Measurements from ENCODE around the gene TMEM167A. TPM values are rescaled to one million over a fixed set of nuclear protein-coding genes. Genes with fewer than 3 reads are reported as not detected.
A peak's percentile ranks its signal among the peaks of the same experiment; 100 is the strongest.

The TMEM167A gene
- polyA plus RNA-seq, 4 donors, result 35.9 to 65.8 (median 44.2) TPM

GRCh38 chr5:83109380-83109779, 32.2 kb upstream of the TMEM167A start:
- 66 to 90% (median 78%) methylated on average over 1 of the region's 1 CpG for WGBS, 3 donors
- no peak overlapping the region for H3K4me3 ChIP-seq (ENCODE audit: low read depth in 1 of 3, low read length in 3 of 3)
- DNase-seq (no peak), FAIRE-seq (no peak)
- no peak overlapping the region for H3K27ac ChIP-seq (ENCODE audit: low read depth in 1 of 3, low read length in 2 of 3)
- H3K9me3 ChIP-seq (ENCODE audit: control insufficient read depth in 2 of 2, insufficient read depth in 1 of 2, low read depth in 1 of 2, low read length in 1 of 2), result peaks cover 0 to 17% of the 10 kb centered on the region in 2 donors
- peaks cover 0 to 3% (median 0%) of the 10 kb centered on the region in 3 donors for H3K36me3 ChIP-seq (ENCODE audit: control insufficient read depth in 3 of 3, insufficient read depth in 2 of 3, low read depth in 1 of 3, low read length in 3 of 3)
- no peaks in the 10 kb centered on the region for H3K4me1 ChIP-seq (ENCODE audit: control insufficient read depth in 3 of 3, insufficient read depth in 2 of 3, low read depth in 1 of 3, low read length in 2 of 3)
- H3K27me3 ChIP-seq (ENCODE audit: control insufficient read depth in 3 of 3, insufficient read depth in 3 of 3, low read length in 3 of 3), result no peaks in the 10 kb centered on the region

GRCh38 chr5:83107692-83108420, 30.7 kb upstream of the TMEM167A start:
- 95 to 96% (median 95%) methylated on average over 3 of the region's 3 CpGs for WGBS, 3 donors
- no peak for FAIRE-seq
- Histone ChIP-seq H3K27me3 (ENCODE audit: control insufficient read depth in 3 of 3, insufficient read depth in 3 of 3, low read length in 3 of 3) (no peaks in the 10 kb centered on the region), H3K4me3 (ENCODE audit: low read depth in 1 of 3, low read length in 3 of 3) (no peak overlapping the region), H3K4me1 (ENCODE audit: control insufficient read depth in 3 of 3, insufficient read depth in 2 of 3, low read depth in 1 of 3, low read length in 2 of 3) (no peaks in the 10 kb centered on the region), H3K27ac (ENCODE audit: low read depth in 1 of 3, low read length in 2 of 3) (no peak overlapping the region), H3K36me3 (ENCODE audit: control insufficient read depth in 3 of 3, insufficient read depth in 2 of 3, low read depth in 1 of 3, low read length in 3 of 3) (no peaks in the 10 kb centered on the region), H3K9me3 (ENCODE audit: control insufficient read depth in 2 of 2, insufficient read depth in 1 of 2, low read depth in 1 of 2, low read length in 1 of 2) (peaks cover 0 to 3% of the 10 kb centered on the region in 2 donors)
- no peak for DNase-seq

GRCh38 chr5:83104021-83104420, 26.8 kb upstream of the TMEM167A start:
- Histone ChIP-seq H3K4me3 (ENCODE audit: low read depth in 1 of 3, low read length in 3 of 3) (no peak overlapping the region), H3K36me3 (ENCODE audit: control insufficient read depth in 3 of 3, insufficient read depth in 2 of 3, low read depth in 1 of 3, low read length in 3 of 3) (no peaks in the 10 kb centered on the region), H3K27ac (ENCODE audit: low read depth in 1 of 3, low read length in 2 of 3) (no peak overlapping the region), H3K9me3 (ENCODE audit: control insufficient read depth in 2 of 2, insufficient read depth in 1 of 2, low read depth in 1 of 2, low read length in 1 of 2) (no peaks in the 10 kb centered on the region), H3K27me3 (ENCODE audit: control insufficient read depth in 3 of 3, insufficient read depth in 3 of 3, low read length in 3 of 3) (no peaks in the 10 kb centered on the region), H3K4me1 (ENCODE audit: control insufficient read depth in 3 of 3, insufficient read depth in 2 of 3, low read depth in 1 of 3, low read length in 2 of 3) (peaks cover 0 to 7% (median under 1%) of the 10 kb centered on the region in 3 donors)
- DNase-seq (no peak), FAIRE-seq (no peak)

- Histone ChIP-seq H3K27ac (ENCODE audit: low read depth in 1 of 3, low read length in 2 of 3) (no peak overlapping the region), H3K36me3 (ENCODE audit: control insufficient read depth in 3 of 3, insufficient read depth in 2 of 3, low read depth in 1 of 3, low read length in 3 of 3) (no peaks in the 10 kb centered on the region), H3K4me3 (ENCODE audit: low read depth in 1 of 3, low read length in 3 of 3) (no peak overlapping the region), H3K27me3 (ENCODE audit: control insufficient read depth in 3 of 3, insufficient read depth in 3 of 3, low read length in 3 of 3) (no peaks in the 10 kb centered on the region), H3K4me1 (ENCODE audit: control insufficient read depth in 3 of 3, insufficient read depth in 2 of 3, low read depth in 1 of 3, low read length in 2 of 3) (peaks cover 0 to 16% (median 2%) of the 10 kb centered on the region in 3 donors), H3K9me3 (ENCODE audit: control insufficient read depth in 2 of 2, insufficient read depth in 1 of 2, low read depth in 1 of 2, low read length in 1 of 2) (no peaks in the 10 kb centered on the region)
- no peak for FAIRE-seq
- peak in 1 of 2 donors; percentile 27 for DNase-seq
Measured at GRCh38 chr5:83102364-83102980, 25.3 kb upstream of the TMEM167A start.

GRCh38 chr5:83101514-83101913, 24.3 kb upstream of the TMEM167A start:
- Histone ChIP-seq H3K9me3 (ENCODE audit: control insufficient read depth in 2 of 2, insufficient read depth in 1 of 2, low read depth in 1 of 2, low read length in 1 of 2) (no peaks in the 10 kb centered on the region), H3K27me3 (ENCODE audit: control insufficient read depth in 3 of 3, insufficient read depth in 3 of 3, low read length in 3 of 3) (no peaks in the 10 kb centered on the region), H3K36me3 (ENCODE audit: control insufficient read depth in 3 of 3, insufficient read depth in 2 of 3, low read depth in 1 of 3, low read length in 3 of 3) (no peaks in the 10 kb centered on the region), H3K4me1 (ENCODE audit: control insufficient read depth in 3 of 3, insufficient read depth in 2 of 3, low read depth in 1 of 3, low read length in 2 of 3) (peaks cover 0 to 26% (median 2%) of the 10 kb centered on the region in 3 donors), H3K27ac (ENCODE audit: low read depth in 1 of 3, low read length in 2 of 3) (no peak overlapping the region), H3K4me3 (ENCODE audit: low read depth in 1 of 3, low read length in 3 of 3) (no peak overlapping the region)
- DNase-seq (no peak), FAIRE-seq (no peak)
- WGBS, 3 donors, result 86 to 94% (median 89%) methylated on average over 1 of the region's 1 CpG

- H3K27me3 ChIP-seq (ENCODE audit: control insufficient read depth in 3 of 3, insufficient read depth in 3 of 3, low read length in 3 of 3), result no peaks in the 10 kb centered on the region
- H3K36me3 ChIP-seq (ENCODE audit: control insufficient read depth in 3 of 3, insufficient read depth in 2 of 3, low read depth in 1 of 3, low read length in 3 of 3), result peaks cover 0 to 4% (median 0%) of the 10 kb centered on the region in 3 donors
- H3K4me3 ChIP-seq (ENCODE audit: low read depth in 1 of 3, low read length in 3 of 3), result no peak overlapping the region
- peak overlapping the region in 1 of 3 donors; percentile 47 for H3K27ac ChIP-seq (ENCODE audit: low read depth in 1 of 3, low read length in 2 of 3)
- DNase-seq (peak; percentile 37 to 59), FAIRE-seq (no peak)
- peaks cover 0 to 16% of the 10 kb centered on the region in 2 donors for H3K9me3 ChIP-seq (ENCODE audit: control insufficient read depth in 2 of 2, insufficient read depth in 1 of 2, low read depth in 1 of 2, low read length in 1 of 2)
- 29 to 63% (median 38%) methylated on average over 1 of the region's 1 CpG for WGBS, 3 donors
- peaks cover 2 to 29% (median 3%) of the 10 kb centered on the region in 3 donors for H3K4me1 ChIP-seq (ENCODE audit: control insufficient read depth in 3 of 3, insufficient read depth in 2 of 3, low read depth in 1 of 3, low read length in 2 of 3)
Measured at GRCh38 chr5:83099445-83099844, 22.3 kb upstream of the TMEM167A start.

GRCh38 chr5:83099001-83099400, 21.8 kb upstream of the TMEM167A start:
- peaks cover 0 to 19% of the 10 kb centered on the region in 2 donors for H3K9me3 ChIP-seq (ENCODE audit: control insufficient read depth in 2 of 2, insufficient read depth in 1 of 2, low read depth in 1 of 2, low read length in 1 of 2)
- peak in 1 of 2 donors; percentile 5 for DNase-seq
- H3K36me3 ChIP-seq (ENCODE audit: control insufficient read depth in 3 of 3, insufficient read depth in 2 of 3, low read depth in 1 of 3, low read length in 3 of 3), result peaks cover 0 to 4% (median 0%) of the 10 kb centered on the region in 3 donors
- H3K27ac ChIP-seq (ENCODE audit: low read depth in 1 of 3, low read length in 2 of 3), result peak overlapping the region in 1 of 3 donors; percentile 4
- H3K27me3 ChIP-seq (ENCODE audit: control insufficient read depth in 3 of 3, insufficient read depth in 3 of 3, low read length in 3 of 3), result no peaks in the 10 kb centered on the region
- no peak overlapping the region for H3K4me3 ChIP-seq (ENCODE audit: low read depth in 1 of 3, low read length in 3 of 3)
- peaks cover 2 to 29% (median 3%) of the 10 kb centered on the region in 3 donors for H3K4me1 ChIP-seq (ENCODE audit: control insufficient read depth in 3 of 3, insufficient read depth in 2 of 3, low read depth in 1 of 3, low read length in 2 of 3)
- no peak for FAIRE-seq

- Histone ChIP-seq H3K36me3 (ENCODE audit: control insufficient read depth in 3 of 3, insufficient read depth in 2 of 3, low read depth in 1 of 3, low read length in 3 of 3) (peaks cover 0 to 4% (median 0%) of the 10 kb centered on the region in 3 donors), H3K4me3 (ENCODE audit: low read depth in 1 of 3, low read length in 3 of 3) (no peak overlapping the region), H3K9me3 (ENCODE audit: control insufficient read depth in 2 of 2, insufficient read depth in 1 of 2, low read depth in 1 of 2, low read length in 1 of 2) (peaks cover 0 to 22% of the 10 kb centered on the region in 2 donors), H3K27ac (ENCODE audit: low read depth in 1 of 3, low read length in 2 of 3) (peak overlapping the region in 1 of 3 donors; percentile 39), H3K4me1 (ENCODE audit: control insufficient read depth in 3 of 3, insufficient read depth in 2 of 3, low read depth in 1 of 3, low read length in 2 of 3) (peaks cover 2 to 29% (median 3%) of the 10 kb centered on the region in 3 donors), H3K27me3 (ENCODE audit: control insufficient read depth in 3 of 3, insufficient read depth in 3 of 3, low read length in 3 of 3) (no peaks in the 10 kb centered on the region)
- FAIRE-seq (peak; percentile 78), DNase-seq (peak; percentile 75 to 76)
- WGBS, 3 donors, result 20 to 37% (median 35%) methylated on average over 2 of the region's 2 CpGs
Measured at GRCh38 chr5:83097689-83098231, 20.6 kb upstream of the TMEM167A start.

Data from small intestine (tissue), 7 donors.